Right lobe of liver (tissue), 6 donors: ENCODE data around the gene SEMA6B. TPM values are rescaled to one million over a fixed set of nuclear protein-coding genes. Genes with fewer than 3 reads are reported as not detected.

Source experiments
- ATAC-seq, 4 donors: fragments of 200-7000 bp; cut with Tn5 transposase; one replicate each; pipeline ENCODE4 v1.9.1; 2020; ENCODE audit warnings: mild to moderate bottlenecking in 4 of 4, moderate library complexity in 4 of 4
- DNase-seq, 3 donors: peaks; one replicate each; pipeline ENCODE4 v3.0.0-alpha.2; 2020
- H3K27ac ChIP-seq, 3 donors: fragments of 200-600 bp; one replicate each; pipeline ENCODE4 v1.8.0; 2022
- H3K27me3 ChIP-seq, 2 donors: fragments of 200-600 bp; one replicate each; pipeline ENCODE4 v1.8.0; 2022
- H3K36me3 ChIP-seq, 4 donors: fragments of 200-600 bp; sonication (generic) in 1 of 4; one replicate each; pipeline versions ENCODE4 v1.5.1 to v1.8.0; 2017 to 2022; ENCODE audit warnings: control low read depth in 1 of 4
- H3K4me1 ChIP-seq, 4 donors: fragments of 200-600 bp; sonication (generic) in 1 of 4; one replicate each; pipeline versions ENCODE4 v1.5.1 to v1.8.0; 2017 to 2022; ENCODE audit warnings: control low read depth in 1 of 4
- H3K4me3 ChIP-seq, 3 donors: fragments of 200-600 bp; one replicate each; pipeline ENCODE4 v1.8.0; 2022
- H3K9me3 ChIP-seq, 4 donors: fragments of 200-600 bp; sonication (generic) in 1 of 4; one replicate each; pipeline versions ENCODE4 v1.5.1 to v1.8.0; 2017 to 2022; ENCODE audit warnings: control low read depth in 1 of 4
- CTCF ChIP-seq, 4 donors: fragments of 200-600 bp in 3 of 4; fragments of 450-650 bp in 1 of 4; IDR thresholded peaks; one replicate each; pipeline versions ENCODE4 v1.5.1 to v1.8.0; 2016 to 2022; ENCODE audit warnings: antibody characterized with exemption in 4 of 4, mild to moderate bottlenecking in 2 of 4
- POLR2A ChIP-seq: fragments of 450-650 bp; IDR thresholded peaks from one replicate; pipeline ENCODE4 v1.6.1; 2017; ENCODE audit warnings: antibody characterized with exemption, mild to moderate bottlenecking
- WGBS: methylation state at CpG from one replicate; pipeline ENCODE4 v1.1.6; 2018; ENCODE audit warnings: low coverage, low lambda C conversion rate; ENCODE audit not compliant: insufficient coverage; ENCODE audit errors: missing lambda C conversion rate; 5-methylcytosine and 5-hydroxymethylcytosine counted together
- intact Hi-C, 2 donors: fragments of 100-400 bp; cut with DNase I; formaldehyde crosslinking; loops; one replicate each; pipeline versions ENCODE4 v1.11.2 to v1.14.1; 2022
- total RNA-seq, 6 experiments: library from RNA; depleted of rRNA in 2 of 6; stranded (reverse); fragments of >200 nt in 2 of 6; fragmentation: NEBNext Ultra II Directional in 3 of 6; extraction: Animal tissue kit (Norgen Biotek cat#: 25700) in 3 of 6; gene quantifications; one replicate each; pipeline versions ENCODE4 v1.1.0 to v1.2.4, GENCODE V29; 2016 to 2023
- donor health status: DM: no; HTN: yes; CAD: no.
- donor health status: DM: no; HTN: no; CAD: no.
- donor health status: DM: no; HTN: no; CAD: no.
- donor health status: DM: no; HTN: yes; CAD: no.
- donor health status: DM: no; HTN: yes; CAD: no.

Gene SEMA6B
- total RNA-seq, 6 experiments from 2014 or later = 1.0 to 6.5 (median 2.3) TPM

GRCh38 chr19:4504297-4504701 lies 55.2 kb downstream of the SEMA6B start:
- H3K27ac ChIP-seq = no peak overlapping the region
- H3K9me3 ChIP-seq = no peaks in the 10 kb centered on the region
- no peak overlapping the region for H3K4me3 ChIP-seq
- peaks cover 0 to 63% (median 13%) of the 10 kb centered on the region in 4 donors for H3K36me3 ChIP-seq
- ATAC-seq (peak in 2 of 4 donors; percentile 2 to 3), DNase-seq (peak in 1 of 3 donors; percentile 54)
- intact Hi-C loops = no loop called here
- TF ChIP-seq CTCF (IDR thresholded peaks at IDR 0.05) = no peak
- TF ChIP-seq POLR2A = no peak
- WGBS = 60% methylated on average over 1 of the region's 23 CpGs
- no peaks in the 10 kb centered on the region for H3K4me1 ChIP-seq
- H3K27me3 ChIP-seq = no peaks in the 10 kb centered on the region

- DNase-seq = no peak
- Histone ChIP-seq H3K27me3 (no peaks in the 10 kb centered on the region), H3K9me3 (no peaks in the 10 kb centered on the region), H3K27ac (no peak overlapping the region), H3K36me3 (peaks cover 0 to 64% (median 13%) of the 10 kb centered on the region in 4 donors), H3K4me3 (no peak overlapping the region), H3K4me1 (no peaks in the 10 kb centered on the region)
- ATAC-seq = no peak
- intact Hi-C loops = no loop called here
- 91% methylated on average over 6 of the region's 10 CpGs for WGBS
- TF ChIP-seq POLR2A = no peak
- no peak for TF ChIP-seq CTCF (IDR thresholded peaks at IDR 0.05)
These were observed 55.7 kb downstream of the SEMA6B start for GRCh38 chr19:4503825-4504170.

- TF ChIP-seq CTCF (IDR thresholded peaks at IDR 0.05) (no peak), POLR2A (no peak)
- DNase-seq = no peak
- H3K36me3 ChIP-seq = peaks cover 0 to 64% (median 13%) of the 10 kb centered on the region in 4 donors
- no peaks in the 10 kb centered on the region for H3K9me3 ChIP-seq
- no peaks in the 10 kb centered on the region for H3K4me1 ChIP-seq
- H3K4me3 ChIP-seq = no peak overlapping the region
- H3K27me3 ChIP-seq = no peaks in the 10 kb centered on the region
- WGBS = no CpG with 5 or more reads among the region's 25 CpGs
- intact Hi-C loops = no loop called here
- peak in 2 of 4 donors; percentile 1 to 4 for ATAC-seq
- H3K27ac ChIP-seq = no peak overlapping the region
These were observed 56.2 kb downstream of the SEMA6B start for GRCh38 chr19:4503132-4503824.

- Histone ChIP-seq H3K4me1 (no peaks in the 10 kb centered on the region), H3K27ac (no peak overlapping the region), H3K9me3 (no peaks in the 10 kb centered on the region), H3K4me3 (no peak overlapping the region), H3K27me3 (no peaks in the 10 kb centered on the region), H3K36me3 (peaks cover 0 to 65% (median 12%) of the 10 kb centered on the region in 4 donors)
- intact Hi-C loops = no loop called here
- DNase-seq (no peak), ATAC-seq (no peak)
- TF ChIP-seq POLR2A (no peak), CTCF (IDR thresholded peaks at IDR 0.05) (no peak)
- WGBS = 60% methylated on average over 5 of the region's 37 CpGs
These were observed 57.0 kb downstream of the SEMA6B start for GRCh38 chr19:4502282-4503131.
